MCF 10A (cell line): ENCODE measurements around the gene HPCA. TPM values are rescaled to one million over a fixed set of nuclear protein-coding genes. Genes with fewer than 3 reads are reported as not detected.

Experiments
- BruUV-seq: library from RNA; stranded (reverse); fragments of 400-500 nt; replicated peaks from 2 replicates; lab custom pipeline; 2021; lab: Mats Ljungman, UMichigan
- CTCF ChIA-PET: fragments of 300-600 bp; sonication (Branson Sonifier 250); formaldehyde crosslinking; extraction: SDS; loops from one replicate; lab custom pipeline; 2021; ENCODE audit warnings: antibody characterized with exemption, inconsistent platforms; lab: Yijun Ruan, JAX
- POLR2A ChIA-PET: fragments of 300-600, 350-650 bp; sonication (Branson Sonifier 250); formaldehyde crosslinking; extraction: SDS; loops from one replicate; lab custom pipeline; 2020; ENCODE audit warnings: antibody characterized with exemption, inconsistent platforms; lab: Yijun Ruan, JAX
- DNase-seq: peaks from one replicate; pipeline ENCODE4 v3.0.0-alpha.2; 2018; ENCODE audit not compliant: unreplicated experiment
- H3K27ac Mint-ChIP-seq: one replicate; pipeline ENCODE4 v1.8.0; 2022; ENCODE audit warnings: mild to moderate bottlenecking, low read depth, mixed read lengths; ENCODE audit not compliant: unreplicated experiment
- H3K27me3 Mint-ChIP-seq: one replicate; pipeline ENCODE4 v1.8.0; 2022; ENCODE audit warnings: mixed read lengths; ENCODE audit not compliant: insufficient read depth, unreplicated experiment
- H3K36me3 Mint-ChIP-seq: one replicate; pipeline ENCODE4 v1.8.0; 2022; ENCODE audit warnings: mild to moderate bottlenecking, moderate library complexity, mixed read lengths; ENCODE audit not compliant: insufficient read depth, unreplicated experiment
- H3K4me1 Mint-ChIP-seq: one replicate; pipeline ENCODE4 v1.8.0; 2022; ENCODE audit warnings: mixed read lengths; ENCODE audit not compliant: insufficient read depth, unreplicated experiment
- H3K4me3 Mint-ChIP-seq: one replicate; pipeline ENCODE4 v1.8.0; 2022; ENCODE audit warnings: mild to moderate bottlenecking, moderate library complexity, mixed read lengths; ENCODE audit not compliant: unreplicated experiment
- H3K9me3 Mint-ChIP-seq: one replicate; pipeline ENCODE4 v1.8.0; 2022; ENCODE audit warnings: mixed read lengths; ENCODE audit not compliant: unreplicated experiment
- CTCF ChIP-seq: fragments of 200-600 bp; IDR thresholded peaks from one replicate; pipeline ENCODE4 v1.8.0; 2022; ENCODE audit warnings: antibody characterized with exemption, mild to moderate bottlenecking; ENCODE audit not compliant: unreplicated experiment
- intact Hi-C: fragments of 100-400 bp; cut with micrococcal nuclease; formaldehyde crosslinking; loops from 2 replicates; pipeline ENCODE4 v1.14.1; 2022
- total RNA-seq: library from RNA; stranded (reverse); gene quantifications from 2 replicates; pipeline ENCODE4 v1.2.3, GENCODE V29; 2022

Gene HPCA
- total RNA-seq, 1 experiment from 2014 or later = not detected

GRCh38 chr1:32891630-32892029 lies 5.3 kb downstream of the HPCA start:
- H3K27ac Mint-ChIP-seq = no peak overlapping the region
- BruUV-seq = no TSS peak
- no peaks in the 10 kb centered on the region for H3K36me3 Mint-ChIP-seq
- ChIA-PET CTCF (interaction anchor here (1.9 kb wide), 1 partner anchor 15 kb away, joined by 9 read pairs; no protein-coding TSS in a partner anchor), POLR2A (no interaction called here)
- no peaks in the 10 kb centered on the region for H3K9me3 Mint-ChIP-seq
- TF ChIP-seq CTCF = no peak
- intact Hi-C loops = no loop called here
- no peak overlapping the region for H3K4me3 Mint-ChIP-seq
- DNase-seq = no peak
- H3K27me3 Mint-ChIP-seq = peaks cover 54% of the 10 kb centered on the region
- no peaks in the 10 kb centered on the region for H3K4me1 Mint-ChIP-seq

- Mint-ChIP-seq H3K27ac (no peak overlapping the region), H3K27me3 (peaks cover 44% of the 10 kb centered on the region), H3K4me3 (no peak overlapping the region), H3K9me3 (no peaks in the 10 kb centered on the region), H3K36me3 (no peaks in the 10 kb centered on the region), H3K4me1 (no peaks in the 10 kb centered on the region)
- POLR2A ChIA-PET = interaction anchor here (0.7 kb wide), 1 partner anchor 14 kb away, joined by 3 read pairs; no protein-coding TSS in a partner anchor
- no TSS peak for BruUV-seq
- DNase-seq = no peak
- CTCF ChIA-PET = interaction anchor here (0.7 to 1.9 kb wide), 4 partner anchors 16 to 196 kb away, joined by 3 to 9 read pairs (median 4); no protein-coding TSS in a partner anchor
- intact Hi-C loops = no loop called here
- peak; percentile 25 for TF ChIP-seq CTCF
Measured at GRCh38 chr1:32892368-32893197, 6.3 kb downstream of the HPCA start.

- no peaks in the 10 kb centered on the region for H3K36me3 Mint-ChIP-seq
- H3K27me3 Mint-ChIP-seq = peaks cover 40% of the 10 kb centered on the region
- ChIA-PET CTCF (interaction anchor here (0.6 to 1.9 kb wide), 3 partner anchors 17 to 373 kb away, joined by 3 to 9 read pairs (median 3); no protein-coding TSS in a partner anchor), POLR2A (interaction anchor here (0.7 kb wide), 1 partner anchor 13 kb away, joined by 3 read pairs; no protein-coding TSS in a partner anchor)
- no peak overlapping the region for H3K27ac Mint-ChIP-seq
- H3K9me3 Mint-ChIP-seq = no peaks in the 10 kb centered on the region
- no peaks in the 10 kb centered on the region for H3K4me1 Mint-ChIP-seq
- intact Hi-C loops = no loop called here
- BruUV-seq = no TSS peak
- DNase-seq = no peak
- no peak overlapping the region for H3K4me3 Mint-ChIP-seq
- no peak for TF ChIP-seq CTCF
Measured at GRCh38 chr1:32893198-32894018, 7.1 kb downstream of the HPCA start.
